Panc1 (cell line): Measurements from ENCODE around the gene CA9. TPM values are rescaled to one million over a fixed set of nuclear protein-coding genes. Genes with fewer than 3 reads are reported as not detected.

Experiments used
- ATAC-seq: fragments of 200-7000 bp; cut with Tn5 transposase; 2 replicates; pipeline ENCODE4 v1.9.1; 2020; ENCODE audit warnings: mild to moderate bottlenecking, moderate library complexity
- BruUV-seq: library from RNA; stranded (reverse); fragments of 400-500 nt; replicated peaks from 2 replicates; lab custom pipeline; 2021; lab: Mats Ljungman, UMichigan
- CTCF ChIA-PET: fragments of 300-600 bp; sonication (Branson Sonifier 250); formaldehyde crosslinking; loops from one replicate; lab custom pipeline; 2022; ENCODE audit warnings: antibody characterized with exemption; lab: Charles Lee
- POLR2A ChIA-PET: fragments of 300-600 bp; sonication (Branson Sonifier 250); formaldehyde crosslinking; loops from one replicate; lab custom pipeline; 2022; ENCODE audit warnings: antibody characterized with exemption; lab: Charles Lee
- DNase-seq: peaks from one replicate; pipeline ENCODE4 v3.0.0-alpha.2; 2010; ENCODE audit warnings: low read depth, low spot score
- H3K27ac ChIP-seq: 2 replicates; pipeline ENCODE4 v1.5.1; 2011; ENCODE audit warnings: mild to moderate bottlenecking, low read length, inconsistent platforms
- H3K27me3 ChIP-seq: fragments of 200-500 bp; sonication (Bioruptor generic); 2 replicates; pipeline ENCODE4 v1.6.0; 2014; ENCODE audit warnings: low read length, inconsistent platforms; ENCODE audit not compliant: control insufficient read depth, insufficient read depth
- H3K36me3 ChIP-seq: fragments of 200-500 bp; sonication (Bioruptor generic); 2 replicates; pipeline ENCODE4 v1.5.1; 2014; ENCODE audit warnings: inconsistent platforms, mild to moderate bottlenecking, low read length, moderate library complexity; ENCODE audit not compliant: control insufficient read depth, insufficient read depth
- H3K4me1 ChIP-seq: 2 replicates; pipeline ENCODE4 v1.5.1; 2011; ENCODE audit warnings: inconsistent platforms, mild to moderate bottlenecking, low read length, moderate library complexity; ENCODE audit not compliant: control insufficient read depth, insufficient read depth
- H3K4me3 ChIP-seq, 2 experiments: 2 replicates each; pipeline ENCODE4 v1.5.1; 2011 to 2012; ENCODE audit warnings: low read depth in 2 of 2, low read length in 2 of 2, mild to moderate bottlenecking in 2 of 2, inconsistent platforms in 1 of 2, moderate library complexity in 1 of 2
- H3K9me3 ChIP-seq: fragments of 200-500 bp; sonication (Bioruptor generic); 2 replicates; pipeline ENCODE4 v1.5.1; 2014; ENCODE audit warnings: low read depth, mild to moderate bottlenecking, inconsistent platforms, low read length, moderate library complexity; ENCODE audit not compliant: control insufficient read depth, insufficient read depth
- CTCF ChIP-seq: fragments of 450-650 bp; IDR thresholded peaks from 2 replicates; pipeline ENCODE4 v1.5.1; 2017; ENCODE audit warnings: mild to moderate bottlenecking
- POLR2AphosphoS5 ChIP-seq: IDR thresholded peaks from 2 replicates; pipeline ENCODE4 v1.6.1; 2012; ENCODE audit warnings: mild to moderate bottlenecking, low read depth, low read length, moderate library complexity
- REST ChIP-seq, 2 experiments: IDR thresholded peaks; 2 replicates each; pipeline ENCODE4 v1.6.1; 2011 to 2012; ENCODE audit warnings: low read depth in 2 of 2, control low read depth in 1 of 2, low read length in 1 of 2, mild to moderate bottlenecking in 1 of 2, moderate library complexity in 1 of 2; ENCODE audit not compliant: insufficient read depth in 1 of 2
- SIN3A ChIP-seq: IDR thresholded peaks from 2 replicates; pipeline ENCODE4 v1.6.1; 2012; ENCODE audit warnings: low read depth, mild to moderate bottlenecking, low read length, moderate library complexity, borderline replicate concordance; ENCODE audit not compliant: insufficient read depth
- TCF7L2 ChIP-seq: IDR thresholded peaks from 2 replicates; pipeline ENCODE4 v1.6.1; 2011; ENCODE audit warnings: mild to moderate bottlenecking, low read depth, low read length, inconsistent platforms
- in situ Hi-C: cut with HindIII; loops from 2 replicates; pipeline ENCODE4 v1.10.0; 2016; ENCODE audit warnings: low sequenced_read_pairs, low pct_unique_long_range_greater_than_20kb
- intact Hi-C: fragments of 100-400 bp; cut with micrococcal nuclease; formaldehyde crosslinking; loops from one replicate; pipeline ENCODE4 v1.10.0; 2022; ENCODE audit not compliant: unreplicated experiment
- total RNA-seq: library from RNA; stranded (reverse); gene quantifications from one replicate; pipeline ENCODE4 v1.2.1, GENCODE V29; 2021; ENCODE audit not compliant: unreplicated experiment

CA9 gene
- total RNA-seq, 1 experiment from 2014 or later, result 0.31 TPM

- ATAC-seq (no peak), DNase-seq (no peak)
- Histone ChIP-seq H3K9me3 (no peaks in the 10 kb centered on the region), H3K27me3 (no peaks in the 10 kb centered on the region), H3K27ac (peak overlapping the region; percentile 44), H3K36me3 (peaks cover 10% of the 10 kb centered on the region; the same call in 1 of the 2 replicates), H3K4me1 (peaks cover 28% of the 10 kb centered on the region), H3K4me3 (no peak overlapping the region; a peak in 1 of 4 replicates)
- POLR2A ChIA-PET, result interaction anchor here (0.6 to 0.7 kb wide), 4 partner anchors 13 to 51 kb away, joined by 3 to 14 read pairs (median 12); partner anchors contain the start of gene CA9
- peak; percentile 4; the same call in 1 of the 2 replicates for TF ChIP-seq POLR2AphosphoS5
- TF ChIP-seq SIN3A, result no peak
- no peak for TF ChIP-seq TCF7L2
- no peak for TF ChIP-seq CTCF
- CTCF ChIA-PET, result interaction anchor here (0.5 to 1.3 kb wide), 2 partner anchors 10 to 33 kb away, joined by 4 to 8 read pairs; no protein-coding TSS in a partner anchor
- in situ Hi-C loops, result no loop called here
- intact Hi-C loops, result no loop called here
- no TSS peak for BruUV-seq
These were observed 12.8 kb downstream of the CA9 start for GRCh38 chr9:35686222-35687203.

- TF ChIP-seq POLR2AphosphoS5, result no peak; the same call in 1 of the 2 replicates
- no peak for TF ChIP-seq REST (IDR thresholded peaks at IDR 0.05; ENCODE audit: insufficient read depth in 1 of 2, low read depth in 2 of 2, low read length in 1 of 2)
- peak overlapping the region; percentile 44 for H3K27ac ChIP-seq
- BruUV-seq, result no TSS peak
- ChIA-PET CTCF (interaction anchor here (0.6 kb wide), 1 partner anchor 70 kb away, joined by 10 read pairs; no protein-coding TSS in a partner anchor), POLR2A (no interaction called here)
- H3K27me3 ChIP-seq, result no peaks in the 10 kb centered on the region
- peaks cover 31% of the 10 kb centered on the region for H3K4me1 ChIP-seq
- ATAC-seq (no peak), DNase-seq (no peak)
- intact Hi-C loops, result no loop called here
- H3K36me3 ChIP-seq, result peaks cover 10% of the 10 kb centered on the region; the same call in 1 of the 2 replicates
- H3K4me3 ChIP-seq, result no peak overlapping the region; a peak in 1 of 4 replicates
- in situ Hi-C loops, result no loop called here
- H3K9me3 ChIP-seq, result no peaks in the 10 kb centered on the region
These were observed 13.6 kb downstream of the CA9 start for GRCh38 chr9:35687306-35687705.
